HepG2 (cell line): ENCODE results near the gene ZNF526. TPM values are rescaled to one million over a fixed set of nuclear protein-coding genes. Genes with fewer than 3 reads are reported as not detected.
A peak's percentile ranks its signal among the peaks of the same experiment; 100 is the strongest.

Source experiments
- ARID3A ChIP-seq: IDR thresholded peaks from 2 replicates; pipeline ENCODE4 v1.6.1; 2012; ENCODE audit warnings: low read depth, low read length, improper control_type of control experiment
- ATF3 ChIP-seq: sonication (generic); formaldehyde crosslinking; IDR thresholded peaks from 2 replicates; pipeline ENCODE4 v1.4.0; 2020; ENCODE audit warnings: missing genetic modification reagents
- ATM ChIP-seq: fragments of 450-650 bp; IDR thresholded peaks from 2 replicates; pipeline ENCODE4 v1.7.1; 2017; ENCODE audit warnings: mild to moderate bottlenecking, borderline replicate concordance
- BATF2 ChIP-seq: sonication (generic); formaldehyde crosslinking; IDR thresholded peaks from 2 replicates; pipeline ENCODE4 v1.8.0; 2022; ENCODE audit warnings: mild to moderate bottlenecking, missing genetic modification reagents, moderate library complexity
- DMAP1 ChIP-seq: IDR thresholded peaks from 2 replicates; pipeline ENCODE4 v1.6.1; 2016
- MATR3 ChIP-seq: sonication (generic); formaldehyde crosslinking; IDR thresholded peaks from 2 replicates; pipeline ENCODE4 v1.4.0; 2020; ENCODE audit warnings: missing genetic modification reagents
- NFIC ChIP-seq: IDR thresholded peaks from 2 replicates; pipeline ENCODE4 v1.6.1; 2012; ENCODE audit warnings: mild to moderate bottlenecking, low read length, inconsistent platforms
- POGK ChIP-seq: sonication (generic); formaldehyde crosslinking; conservative IDR thresholded peaks from 2 replicates; pipeline ENCODE4 v1.8.0; 2022; ENCODE audit warnings: mild to moderate bottlenecking, moderate library complexity, missing genetic modification reagents
- TOE1 ChIP-seq: sonication (generic); formaldehyde crosslinking; IDR thresholded peaks from 2 replicates; pipeline ENCODE4 v1.4.0; 2020; ENCODE audit warnings: mild to moderate bottlenecking, missing genetic modification reagents
- UBTF ChIP-seq: sonication (generic); formaldehyde crosslinking; IDR thresholded peaks from 2 replicates; pipeline ENCODE4 v1.4.0; 2020; ENCODE audit warnings: mild to moderate bottlenecking, missing genetic modification reagents
- ZBED4 ChIP-seq: sonication (generic); formaldehyde crosslinking; IDR thresholded peaks from 2 replicates; pipeline ENCODE4 v1.4.0; 2020; ENCODE audit warnings: missing genetic modification reagents, borderline replicate concordance
- ZC3H13 ChIP-seq: sonication (generic); formaldehyde crosslinking; IDR thresholded peaks from 2 replicates; pipeline ENCODE4 v1.8.1; 2023; ENCODE audit warnings: mild to moderate bottlenecking, missing genetic modification reagents, moderate library complexity
- ZMAT3 ChIP-seq: sonication (generic); formaldehyde crosslinking; conservative IDR thresholded peaks from 2 replicates; pipeline ENCODE4 v1.7.0; 2021; ENCODE audit warnings: missing genetic modification reagents
- ZUFSP ChIP-seq: sonication (generic); formaldehyde crosslinking; IDR thresholded peaks from 2 replicates; pipeline ENCODE4 v1.9.0; 2021; ENCODE audit warnings: missing genetic modification reagents, mild to moderate bottlenecking, borderline replicate concordance
- polyA plus RNA-seq, 8 experiments: library from polyadenylated mRNA; depleted of rRNA in 3 of 8; stranded (reverse) in 7 of 8; unstranded in 1 of 8; fragments of >200 nt; fragmentation: Illumina TruSeq in 4 of 8; extraction: Trizol in 4 of 8; gene quantifications; 2 replicates each; pipeline versions ENCODE4 v1.2.1 to v1.2.3, GENCODE V29; 2011 to 2016; ENCODE audit warnings: low read depth in 4 of 8, missing spikeins in 1 of 8, mixed read lengths in 1 of 8; ENCODE audit not compliant: insufficient read depth in 1 of 8
- total RNA-seq, 5 experiments: library from RNA; depleted of rRNA; stranded (reverse); fragments of >200 nt; fragmentation: Illumina TruSeq; extraction: Trizol; gene quantifications; 2 replicates each; pipeline ENCODE4 v1.2.3, GENCODE V29; 2016; ENCODE audit warnings: low read depth in 1 of 5

ZNF526 gene
- total and polyA plus RNA-seq, 2 of the 13 experiments (the other 11 are each of a cell fraction or from before 2014, with no cell fraction given), result 3.3 to 8.4 TPM

- TF ChIP-seq ZC3H13 (CRISPR knock-in tag) (peak; percentile 73; the same call in 1 of the 2 replicates), ATF3 (CRISPR knock-in tag) (no peak), TOE1 (CRISPR knock-in tag) (no peak), ZUFSP (CRISPR knock-in tag) (no peak), NFIC (no peak), BATF2 (no peak), ZMAT3 (0 out of 2 replicates have a peak, but pooled peaks have one; percentile 49), ZBED4 (CRISPR knock-in tag) (no peak; the same call in 1 of the 2 replicates), DMAP1 (CRISPR knock-in tag) (peak; percentile 61; the same call in 1 of the 2 replicates), POGK (CRISPR knock-in tag) (no peak; the same call in 1 of the 2 replicates), ARID3A (no peak), MATR3 (CRISPR knock-in tag) (no peak), UBTF (peak; percentile 47; the same call in 1 of the 2 replicates), ATM (no peak)
Observed at GRCh38 chr19:42254089-42254849, 34.2 kb downstream of the ZNF526 start (continued).
